DMS 273 (cell line): Measurements from ENCODE around the gene GK.
"Not testable (repeated sequence)": the region's sequence is repeated elsewhere in the genome, so short reads cannot be mapped to it uniquely, and the experiment has no call there.

Experiments
- DNase-seq: peaks from one replicate; lab custom pipeline; 2025; ENCODE audit not compliant: unreplicated experiment; lab: John Stamatoyannopoulos, UW

GK gene

GRCh38 chrX:30652527-30653414, 452 bp upstream of the GK start:
- DNase-seq = peak; percentile 94

- not testable (repeated sequence) for DNase-seq
Observed at GRCh38 chrX:30654386-30654785, 1.2 kb downstream of the GK start.

- no peak for DNase-seq
Observed at GRCh38 chrX:30654989-30655607, 1.9 kb downstream of the GK start.

GRCh38 chrX:30655991-30656390, 2.8 kb downstream of the GK start:
- no peak for DNase-seq

GRCh38 chrX:30657196-30658161, 4.3 kb downstream of the GK start:
- no peak for DNase-seq

GRCh38 chrX:30659421-30659820, 6.2 kb downstream of the GK start:
- no peak for DNase-seq

GRCh38 chrX:30661228-30661627, 8.0 kb downstream of the GK start:
- DNase-seq = no peak

- no peak for DNase-seq
Observed at GRCh38 chrX:30663322-30663721, 10.1 kb downstream of the GK start.

- DNase-seq = no peak
Observed at GRCh38 chrX:30665471-30665870, 12.2 kb downstream of the GK start.

GRCh38 chrX:30666094-30666493, 12.9 kb downstream of the GK start:
- no peak for DNase-seq

- DNase-seq = no peak
Observed at GRCh38 chrX:30668581-30668980, 15.4 kb downstream of the GK start.

- DNase-seq = peak; percentile 3
Observed at GRCh38 chrX:30671189-30671588, 18.0 kb downstream of the GK start.

- DNase-seq = no peak
Observed at GRCh38 chrX:30673127-30673796, 20.0 kb downstream of the GK start.

- no peak for DNase-seq
Observed at GRCh38 chrX:30673884-30674598, 20.8 kb downstream of the GK start.

GRCh38 chrX:30674799-30675198, 21.6 kb downstream of the GK start:
- no peak for DNase-seq

- no peak for DNase-seq
Observed at GRCh38 chrX:30679369-30679768, 26.1 kb downstream of the GK start.

- DNase-seq = no peak
Observed at GRCh38 chrX:30680618-30681017, 27.4 kb downstream of the GK start.

- DNase-seq = no peak
Observed at GRCh38 chrX:30688641-30689040, 35.4 kb downstream of the GK start.

- DNase-seq = no peak
Observed at GRCh38 chrX:30689116-30689515, 35.9 kb downstream of the GK start.

- DNase-seq = no peak
Observed at GRCh38 chrX:30690330-30690729, 37.1 kb downstream of the GK start.
